Endodermal cell (in vitro differentiated cells): ENCODE data around the gene ENAM. TPM values are rescaled to one million over a fixed set of nuclear protein-coding genes. Genes with fewer than 3 reads are reported as not detected.

ENCODE experiments used
- DNase-seq: peaks from one replicate; pipeline ENCODE4 v3.0.0-alpha.2; 2017
- H3K27ac ChIP-seq: 2 replicates; pipeline ENCODE4 v1.5.1; 2013; ENCODE audit warnings: mild to moderate bottlenecking, low read depth, low read length, moderate library complexity
- H3K27me3 ChIP-seq: 2 replicates; pipeline ENCODE4 v1.6.1; 2013; ENCODE audit warnings: mild to moderate bottlenecking, low read length, moderate library complexity; ENCODE audit not compliant: insufficient read depth, control insufficient read depth, poor library complexity, severe bottlenecking
- H3K36me3 ChIP-seq: 2 replicates; pipeline ENCODE4 v1.7.0; 2013; ENCODE audit warnings: mild to moderate bottlenecking, low read length, moderate library complexity; ENCODE audit not compliant: control insufficient read depth, insufficient read depth
- H3K4me1 ChIP-seq: one replicate; pipeline ENCODE4 v1.7.0; 2013; ENCODE audit warnings: low read length; ENCODE audit not compliant: control insufficient read depth, insufficient read depth
- H3K4me3 ChIP-seq: 2 replicates; pipeline ENCODE4 v1.5.1; 2013; ENCODE audit warnings: mild to moderate bottlenecking, low read length, moderate library complexity
- H3K9ac ChIP-seq: 2 replicates; pipeline ENCODE4 v1.6.1; 2013; ENCODE audit warnings: mild to moderate bottlenecking, low read length, moderate library complexity; ENCODE audit not compliant: poor library complexity, severe bottlenecking; ENCODE audit errors: extremely low read depth
- H3K9me3 ChIP-seq: 2 replicates; pipeline ENCODE4 v1.6.1; 2013; ENCODE audit warnings: mild to moderate bottlenecking, low read length, moderate library complexity; ENCODE audit not compliant: control insufficient read depth
- H3K27ac Mint-ChIP-seq: 2 replicates; pipeline ENCODE4 v1.8.0; 2020; ENCODE audit warnings: mixed read lengths
- H3K27me3 Mint-ChIP-seq: 2 replicates; pipeline ENCODE4 v1.8.0; 2021; ENCODE audit warnings: mild to moderate bottlenecking, mixed read lengths; ENCODE audit not compliant: insufficient read depth
- H3K36me3 Mint-ChIP-seq: 2 replicates; pipeline ENCODE4 v1.8.0; 2020; ENCODE audit warnings: low read depth, mixed read lengths
- H3K4me1 Mint-ChIP-seq: 2 replicates; pipeline ENCODE4 v1.8.0; 2020; ENCODE audit warnings: mixed read lengths
- H3K4me3 Mint-ChIP-seq: 2 replicates; pipeline ENCODE4 v1.8.0; 2020; ENCODE audit warnings: mild to moderate bottlenecking, moderate library complexity, mixed read lengths
- H3K9me3 Mint-ChIP-seq: 2 replicates; pipeline ENCODE4 v1.8.0; 2020; ENCODE audit warnings: mild to moderate bottlenecking, mixed read lengths
- CTCF ChIP-seq: fragments of 200-600 bp; sonication (generic); conservative IDR thresholded peaks from 2 replicates; pipeline ENCODE4 v1.5.0; 2021; ENCODE audit warnings: antibody characterized with exemption, mild to moderate bottlenecking
- WGBS, 2 experiments: methylation state at CpG; one replicate each; pipeline versions ENCODE4 v1.1.5 to v1.1.7; 2013; ENCODE audit warnings: missing lambda C conversion rate in 2 of 2, mixed read lengths in 1 of 2; ENCODE audit not compliant: insufficient coverage in 1 of 2, insufficient read length in 1 of 2; 5-methylcytosine and 5-hydroxymethylcytosine counted together
- total RNA-seq, 2 donors: library from RNA; stranded (reverse); fragmentation: NEBNext Ultra II Directional in 1 of 2; extraction: Animal tissue kit (Norgen Biotek cat#: 25700) in 1 of 2; gene quantifications; 2 replicates in 1 of 2; 3 replicates in 1 of 2; pipeline ENCODE4 v1.2.1, GENCODE V29; 2021

ENAM gene
- total RNA-seq, 2 donors from 2014 or later: not detected

GRCh38 chr4:70583952-70584834, 44.4 kb upstream of the ENAM start:
- no peak for TF ChIP-seq CTCF
- WGBS, 2 experiments: 93 to 95% methylated on average over 9 of the region's 9 CpGs

GRCh38 chr4:70586841-70587240, 41.7 kb upstream of the ENAM start:
- Mint-ChIP-seq H3K4me1 (peaks cover 7% of the 10 kb centered on the region), H3K27me3 (no peaks in the 10 kb centered on the region), H3K27ac (no peak overlapping the region), H3K9me3 (no peaks in the 10 kb centered on the region), H3K36me3 (no peaks in the 10 kb centered on the region), H3K4me3 (no peak overlapping the region)
- Histone ChIP-seq H3K36me3 (no peaks in the 10 kb centered on the region), H3K4me3 (no peak overlapping the region), H3K27me3 (no peaks in the 10 kb centered on the region), H3K9ac (no peak overlapping the region), H3K27ac (no peak overlapping the region), H3K9me3 (no peaks in the 10 kb centered on the region), H3K4me1 (peaks cover 3% of the 10 kb centered on the region)
- no peak for TF ChIP-seq CTCF
- DNase-seq: no peak
- 60 to 82% methylated on average over 1 of the region's 2 CpGs for WGBS, 2 experiments

More at GRCh38 chr4:70583952-70584834, 44.4 kb upstream of the ENAM start:
- H3K4me1 Mint-ChIP-seq: no peaks in the 10 kb centered on the region
- Histone ChIP-seq H3K27ac (no peak overlapping the region), H3K9ac (no peak overlapping the region), H3K36me3 (no peaks in the 10 kb centered on the region), H3K4me1 (no peaks in the 10 kb centered on the region), H3K9me3 (no peaks in the 10 kb centered on the region), H3K27me3 (no peaks in the 10 kb centered on the region), H3K4me3 (no peak overlapping the region)
- no peak overlapping the region for H3K27ac Mint-ChIP-seq
- no peaks in the 10 kb centered on the region for H3K27me3 Mint-ChIP-seq
- H3K9me3 Mint-ChIP-seq: no peaks in the 10 kb centered on the region
- no peak overlapping the region for H3K4me3 Mint-ChIP-seq
- no peaks in the 10 kb centered on the region for H3K36me3 Mint-ChIP-seq
- no peak for DNase-seq

GRCh38 chr4:70589785-70590184, 38.8 kb upstream of the ENAM start:
- no peak overlapping the region for H3K27ac ChIP-seq
- peaks cover 3% of the 10 kb centered on the region for H3K4me1 ChIP-seq
- TF ChIP-seq CTCF: no peak
- Mint-ChIP-seq H3K36me3 (no peaks in the 10 kb centered on the region), H3K4me1 (peaks cover 7% of the 10 kb centered on the region), H3K27me3 (no peaks in the 10 kb centered on the region), H3K4me3 (no peak overlapping the region), H3K9me3 (no peaks in the 10 kb centered on the region), H3K27ac (no peak overlapping the region)
- no peaks in the 10 kb centered on the region for H3K9me3 ChIP-seq
- DNase-seq: no peak
- H3K27me3 ChIP-seq: no peaks in the 10 kb centered on the region
- H3K9ac ChIP-seq: no peak overlapping the region
- no peaks in the 10 kb centered on the region for H3K36me3 ChIP-seq
- H3K4me3 ChIP-seq: no peak overlapping the region
